Endothelial cell of umbilical vein (primary cell): Measurements from ENCODE around the gene TRDN. TPM values are rescaled to one million over a fixed set of nuclear protein-coding genes. Genes with fewer than 3 reads are reported as not detected.

Experiments used
- BruUV-seq: library from RNA; stranded (reverse); fragments of 400-500 nt; replicated peaks from 2 replicates; lab custom pipeline; 2021; lab: Mats Ljungman, UMichigan
- CTCF ChIA-PET: fragments of 300-600, 350-600 bp; sonication (Branson Sonifier 250); formaldehyde crosslinking; loops from one replicate; lab custom pipeline; 2021; ENCODE audit warnings: antibody characterized with exemption, inconsistent platforms; lab: Charles Lee
- POLR2A ChIA-PET: fragments of 300-600, 350-600 bp; sonication (Branson Sonifier 250); formaldehyde crosslinking; loops from one replicate; lab custom pipeline; 2021; ENCODE audit warnings: antibody characterized with exemption, inconsistent platforms; lab: Charles Lee
- DNase-seq: peaks from one replicate; pipeline ENCODE4 v3.0.0-alpha.2; 2011; ENCODE audit warnings: low read depth, low spot score
- FAIRE-seq: peaks from 2 replicates; lab custom pipeline; 2011; peaks lifted over from hg19 to GRCh38; lab: Jason Lieb, UNC
- H2AFZ ChIP-seq: 2 replicates; pipeline ENCODE4 v1.6.0; 2012; ENCODE audit warnings: low read depth, low read length, control low read depth, inconsistent platforms
- H3K27ac ChIP-seq: 2 replicates; pipeline ENCODE4 v1.5.1; 2011; ENCODE audit warnings: low read depth, mild to moderate bottlenecking, control low read depth, low read length, moderate library complexity; ENCODE audit not compliant: insufficient read depth
- H3K27me3 ChIP-seq, 2 experiments: 2 replicates each; pipeline versions ENCODE4 v1.6.0 to v1.6.1; 2011; ENCODE audit warnings: low read length in 2 of 2, mixed read lengths in 1 of 2; ENCODE audit not compliant: control insufficient read depth in 2 of 2, insufficient read depth in 2 of 2
- H3K36me3 ChIP-seq, 2 experiments: 2 replicates in 1 of 2; 3 replicates in 1 of 2; pipeline ENCODE4 v1.5.1; 2011; ENCODE audit warnings: low read length in 2 of 2, mild to moderate bottlenecking in 1 of 2, moderate library complexity in 1 of 2; ENCODE audit not compliant: control insufficient read depth in 2 of 2, insufficient read depth in 2 of 2; ENCODE audit errors: extremely low read depth in 1 of 2
- H3K4me1 ChIP-seq: 3 replicates; pipeline ENCODE4 v1.5.1; 2011; ENCODE audit warnings: mild to moderate bottlenecking, low read length; ENCODE audit not compliant: control insufficient read depth, insufficient read depth; ENCODE audit errors: extremely low read depth
- H3K4me2 ChIP-seq: 2 replicates; pipeline ENCODE4 v1.6.1; 2011; ENCODE audit warnings: low read length, control low read depth, mixed read lengths; ENCODE audit not compliant: insufficient read depth
- H3K4me3 ChIP-seq, 3 experiments: fragments of 200-600 bp in 1 of 3; sonication (generic), shearing (Covaris generic) in 1 of 3; replicated peaks in 1 of 3; 2 replicates each; pipeline ENCODE4 v1.5.1; 2011 to 2016; ENCODE audit warnings: control low read depth in 3 of 3, low read length in 3 of 3, mild to moderate bottlenecking in 2 of 3, inconsistent platforms in 1 of 3, low read depth in 1 of 3, moderate library complexity in 1 of 3; ENCODE audit not compliant: insufficient read depth in 1 of 3
- H3K79me2 ChIP-seq: 2 replicates; pipeline ENCODE4 v1.6.0; 2012; ENCODE audit warnings: low read length, inconsistent platforms; ENCODE audit not compliant: control insufficient read depth, insufficient read depth
- H3K9ac ChIP-seq: replicated peaks from 2 replicates; pipeline ENCODE3; 2011; ENCODE audit warnings: low read length, control low read depth; ENCODE audit not compliant: insufficient read depth; ENCODE audit errors: extremely low read depth
- H3K9me1 ChIP-seq: replicated peaks from 3 replicates; pipeline ENCODE4 v1.6.0; 2011; ENCODE audit warnings: mild to moderate bottlenecking, low read length; ENCODE audit not compliant: control insufficient read depth, insufficient read depth; ENCODE audit errors: extremely low read depth
- H3K9me3 ChIP-seq: replicated peaks from 2 replicates; pipeline ENCODE4 v1.5.1; 2012; ENCODE audit warnings: low read length, inconsistent platforms; ENCODE audit not compliant: control insufficient read depth, insufficient read depth
- H4K20me1 ChIP-seq: replicated peaks from 2 replicates; pipeline ENCODE3; 2011; ENCODE audit warnings: mild to moderate bottlenecking, low read length; ENCODE audit not compliant: control insufficient read depth, insufficient read depth; ENCODE audit errors: extremely low read depth
- EZH2 ChIP-seq: IDR thresholded peaks from 2 replicates; pipeline ENCODE4 v1.6.1; 2012; ENCODE audit warnings: borderline replicate concordance, low read depth, mild to moderate bottlenecking, moderate library complexity, low read length, inconsistent platforms; ENCODE audit not compliant: severe bottlenecking
- FOS ChIP-seq: IDR thresholded peaks from 2 replicates; pipeline ENCODE4 v1.6.1; 2011; ENCODE audit warnings: mild to moderate bottlenecking, low read length, moderate library complexity, borderline replicate concordance; ENCODE audit not compliant: insufficient read depth
- GATA2 ChIP-seq: IDR thresholded peaks from 2 replicates; pipeline ENCODE4 v1.7.0; 2011; ENCODE audit warnings: low read depth, mild to moderate bottlenecking, moderate library complexity, mixed read lengths, low read length; ENCODE audit not compliant: insufficient read length, insufficient read depth
- MYC ChIP-seq: IDR thresholded peaks from one replicate; pipeline ENCODE4 v1.6.1; 2011; ENCODE audit warnings: mild to moderate bottlenecking, low read depth, low read length
- POLR2AphosphoS5 ChIP-seq: IDR thresholded peaks from 2 replicates; pipeline ENCODE4 v1.6.1; 2012; ENCODE audit warnings: low read depth, mild to moderate bottlenecking, control low read depth, low read length, moderate library complexity; ENCODE audit not compliant: insufficient read depth
- dilution Hi-C: fragments of 300-500 bp; cut with MboI; formaldehyde crosslinking; loops from one replicate; pipeline ENCODE4 v1.15.0; 2019; ENCODE audit warnings: low sequenced_read_pairs; ENCODE audit not compliant: extremely low pct_ligation_motif_present
- intact Hi-C: fragments of 100-400 bp; cut with micrococcal nuclease; formaldehyde crosslinking; loops from one replicate; pipeline ENCODE4 v1.10.0; 2022
- polyA plus RNA-seq, 4 experiments: library from polyadenylated mRNA; depleted of rRNA in 3 of 4; stranded (reverse) in 3 of 4; unstranded in 1 of 4; fragments of >200 nt; gene quantifications; 2 replicates each; pipeline versions ENCODE4 v1.2.1 to v1.2.3, GENCODE V29; 2011 to 2012; ENCODE audit warnings: missing spikeins in 1 of 4
- total RNA-seq: library from RNA; stranded (reverse); gene quantifications from 2 replicates; pipeline ENCODE4 v1.2.3, GENCODE V29; 2021
- TF ChIP-seq, protein P1 (sequence below): IDR thresholded peaks from 2 replicates; pipeline ENCODE4 v1.6.1; 2011; ENCODE audit not compliant: insufficient read depth, insufficient read length

TRDN gene
- total and polyA plus RNA-seq, 2 donors (not counting 3 experiments of a cell fraction or from before 2014, with no cell fraction given) = not detected

DNA sequence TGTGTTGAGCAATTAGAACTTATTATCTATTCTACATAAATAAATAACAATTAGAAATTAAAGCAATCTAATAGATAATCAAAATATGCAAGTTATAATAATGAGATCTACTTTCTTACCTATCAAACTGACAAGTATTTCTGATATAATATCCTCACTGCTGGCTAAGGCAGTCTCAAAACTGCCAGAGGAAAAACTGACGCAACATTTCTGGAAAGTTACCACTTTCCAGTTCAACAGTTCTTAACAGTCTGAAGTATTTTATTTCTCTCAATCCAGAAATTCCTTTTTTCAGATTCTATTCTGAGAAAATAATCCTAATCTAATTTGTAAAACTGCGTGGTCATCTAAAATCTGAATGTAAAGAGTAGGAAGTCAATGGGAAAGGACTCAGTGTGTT is 121.0 kb downstream of the TRDN start:
- no peaks in the 10 kb centered on the region for H3K79me2 ChIP-seq
- TF ChIP-seq, protein P1, sequence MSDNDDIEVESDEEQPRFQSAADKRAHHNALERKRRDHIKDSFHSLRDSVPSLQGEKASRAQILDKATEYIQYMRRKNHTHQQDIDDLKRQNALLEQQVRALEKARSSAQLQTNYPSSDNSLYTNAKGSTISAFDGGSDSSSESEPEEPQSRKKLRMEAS = no peak
- TF ChIP-seq GATA2 (no peak), POLR2AphosphoS5 (no peak), EZH2 (no peak), MYC (no peak)
- no peak for FAIRE-seq
- no peaks in the 10 kb centered on the region for H3K9me3 ChIP-seq
- ChIA-PET POLR2A (no interaction called here), CTCF (no interaction called here)
- no TSS peak for BruUV-seq
- H3K9me1 ChIP-seq = no peaks in the 10 kb centered on the region
- H3K27me3 ChIP-seq = peaks cover 0 to 2% of the 10 kb centered on the region in 2 experiments
- no peaks in the 10 kb centered on the region for H4K20me1 ChIP-seq
- H3K4me1 ChIP-seq = no peaks in the 10 kb centered on the region
- H3K36me3 ChIP-seq = no peaks in the 10 kb centered on the region
- H3K4me2 ChIP-seq = no peak overlapping the region
- no peak overlapping the region for H3K27ac ChIP-seq
- DNase-seq = no peak
- intact Hi-C loops = no loop called here
- no peak overlapping the region for H3K9ac ChIP-seq
- no peak overlapping the region for H3K4me3 ChIP-seq
- dilution Hi-C loops = no loop called here
- H2AFZ ChIP-seq = no peak overlapping the region

DNA sequence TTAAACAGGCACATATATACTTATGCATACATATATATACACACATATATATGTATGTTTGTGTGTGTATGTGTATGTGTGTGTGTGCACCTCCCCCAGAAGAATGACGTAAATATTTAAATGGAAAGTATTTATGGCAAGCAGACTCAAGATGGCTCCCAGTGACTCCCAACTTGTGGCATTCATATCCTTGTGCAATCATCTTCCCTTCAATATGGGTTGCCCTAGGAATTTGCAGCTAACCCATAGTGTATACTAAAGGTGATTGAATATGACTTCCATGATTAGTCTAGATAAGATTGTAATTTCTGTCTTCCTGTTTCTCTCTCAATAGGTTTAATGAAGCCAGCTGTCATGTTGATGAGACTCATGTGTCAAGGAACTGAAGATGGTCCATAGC is 127.6 kb downstream of the TRDN start:
- Histone ChIP-seq H3K9me1 (no peaks in the 10 kb centered on the region), H4K20me1 (no peaks in the 10 kb centered on the region), H2AFZ (no peak overlapping the region), H3K79me2 (no peaks in the 10 kb centered on the region), H3K27ac (no peak overlapping the region), H3K9ac (no peak overlapping the region), H3K9me3 (no peaks in the 10 kb centered on the region), H3K4me2 (no peak overlapping the region), H3K4me3 (no peak overlapping the region), H3K4me1 (no peaks in the 10 kb centered on the region), H3K36me3 (no peaks in the 10 kb centered on the region), H3K27me3 (no peaks in the 10 kb centered on the region)
- TF ChIP-seq GATA2 (no peak), FOS (no peak)
- ChIA-PET POLR2A (no interaction called here), CTCF (no interaction called here)
- no TSS peak for BruUV-seq
- intact Hi-C loops = no loop called here
- no peak for FAIRE-seq
- dilution Hi-C loops = no loop called here
- no peak for DNase-seq
